IMR-90 (cell line): Measurements from ENCODE around the gene PRSS50. TPM values are rescaled to one million over a fixed set of nuclear protein-coding genes. Genes with fewer than 3 reads are reported as not detected.

Source experiments
- ATAC-seq: fragments of 200-7000 bp; cut with Tn5 transposase; 2 replicates; pipeline ENCODE4 v1.9.1; 2020; ENCODE audit warnings: low read depth, mild to moderate bottlenecking, moderate library complexity
- BruUV-seq: library from RNA; stranded (reverse); fragments of 400-500 nt; replicated peaks from 2 replicates; lab custom pipeline; 2021; lab: Mats Ljungman, UMichigan
- CTCF ChIA-PET: fragments of 300-600 bp; formaldehyde crosslinking; extraction: SDS; loops from one replicate; lab custom pipeline; 2021; ENCODE audit warnings: antibody characterized with exemption; lab: Yijun Ruan, JAX
- POLR2A ChIA-PET: fragments of 300-600 bp; sonication (Branson Sonifier 250); formaldehyde crosslinking; loops from one replicate; lab custom pipeline; 2022; ENCODE audit warnings: antibody characterized with exemption; ENCODE audit not compliant: unreplicated experiment; lab: Charles Lee
- DNase-seq: peaks from one replicate; pipeline ENCODE4 v3.0.0; 2013
- H2AFZ ChIP-seq: replicated peaks from 2 replicates; pipeline ENCODE3; 2013; ENCODE audit warnings: low read length, mild to moderate bottlenecking; ENCODE audit not compliant: poor library complexity
- H2AK5ac ChIP-seq: 2 replicates; pipeline ENCODE4 v1.6.1; 2013; ENCODE audit warnings: low read depth, low read length, inconsistent platforms
- H2AK9ac ChIP-seq: replicated peaks from 2 replicates; pipeline ENCODE3; 2013; ENCODE audit warnings: mild to moderate bottlenecking, low read depth, low read length, moderate library complexity; ENCODE audit not compliant: poor library complexity
- H2BK120ac ChIP-seq: 2 replicates; pipeline ENCODE4 v1.6.1; 2013; ENCODE audit warnings: low read depth, low read length, inconsistent platforms
- H2BK15ac ChIP-seq: 3 replicates; pipeline ENCODE4 v1.6.1; 2013; ENCODE audit warnings: low read depth, low read length, inconsistent platforms
- H2BK20ac ChIP-seq: 2 replicates; pipeline ENCODE4 v1.6.1; 2013; ENCODE audit warnings: low read depth, mild to moderate bottlenecking, inconsistent platforms, low read length, moderate library complexity
- H2BK5ac ChIP-seq: 2 replicates; pipeline ENCODE4 v1.6.1; 2013; ENCODE audit warnings: mild to moderate bottlenecking, low read depth, low read length, inconsistent platforms; ENCODE audit not compliant: poor library complexity, severe bottlenecking
- H3K14ac ChIP-seq: replicated peaks from 2 replicates; pipeline ENCODE4 v1.6.1; 2013; ENCODE audit warnings: low read depth, low read length, inconsistent platforms
- H3K18ac ChIP-seq: 2 replicates; pipeline ENCODE4 v1.6.1; 2013; ENCODE audit warnings: low read depth, low read length, control low read depth
- H3K23ac ChIP-seq: 2 replicates; pipeline ENCODE4 v1.6.1; 2013; ENCODE audit warnings: low read depth, low read length, inconsistent platforms
- H3K27ac ChIP-seq: 2 replicates; pipeline ENCODE4 v1.5.1; 2013; ENCODE audit warnings: mild to moderate bottlenecking, control low read depth, low read length; ENCODE audit not compliant: insufficient read depth
- H3K27me3 ChIP-seq: 2 replicates; pipeline ENCODE4 v1.6.1; 2013; ENCODE audit warnings: low read length; ENCODE audit not compliant: control insufficient read depth, insufficient read depth
- H3K36me3 ChIP-seq: 2 replicates; pipeline ENCODE4 v1.6.1; 2013; ENCODE audit warnings: low read length, mixed read lengths; ENCODE audit not compliant: control insufficient read depth, insufficient read depth
- H3K4ac ChIP-seq: 2 replicates; pipeline ENCODE4 v1.6.1; 2013; ENCODE audit warnings: low read depth, low read length, inconsistent platforms
- H3K4me1 ChIP-seq: 2 replicates; pipeline ENCODE4 v1.6.1; 2013; ENCODE audit warnings: low read length, mixed read lengths; ENCODE audit not compliant: control insufficient read depth, insufficient read depth
- H3K4me2 ChIP-seq: 2 replicates; pipeline ENCODE4 v1.6.1; 2013; ENCODE audit warnings: low read depth, mild to moderate bottlenecking, control low read depth, low read length, moderate library complexity
- H3K4me3 ChIP-seq: 2 replicates; pipeline ENCODE4 v1.5.1; 2013; ENCODE audit warnings: low read depth, mild to moderate bottlenecking, control low read depth, low read length, moderate library complexity; ENCODE audit not compliant: insufficient read depth
- H3K56ac ChIP-seq: 2 replicates; pipeline ENCODE4 v1.6.1; 2013; ENCODE audit warnings: low read length, inconsistent platforms; ENCODE audit not compliant: insufficient read depth; ENCODE audit errors: extremely low read depth
- H3K79me1 ChIP-seq, 2 experiments: 2 replicates each; pipeline ENCODE4 v1.6.1; 2013; ENCODE audit warnings: low read length in 2 of 2, inconsistent platforms in 1 of 2, low read depth in 1 of 2
- H3K9ac ChIP-seq: 2 replicates; pipeline ENCODE4 v1.6.1; 2013; ENCODE audit warnings: low read depth, low read length, control low read depth
- H3K9me1 ChIP-seq: 2 replicates; pipeline ENCODE4 v1.6.1; 2013; ENCODE audit warnings: low read length, inconsistent platforms; ENCODE audit not compliant: insufficient read depth
- H3K9me3 ChIP-seq: 2 replicates; pipeline ENCODE4 v1.6.1; 2013; ENCODE audit warnings: low read length; ENCODE audit not compliant: control insufficient read depth, insufficient read depth
- H4K20me1 ChIP-seq: 2 replicates; pipeline ENCODE4 v1.6.1; 2013; ENCODE audit warnings: low read length, inconsistent platforms; ENCODE audit not compliant: insufficient read depth
- H4K5ac ChIP-seq: 2 replicates; pipeline ENCODE4 v1.6.1; 2013; ENCODE audit warnings: mild to moderate bottlenecking, low read depth, low read length, control low read depth
- H4K8ac ChIP-seq, 2 experiments: 2 replicates each; pipeline ENCODE4 v1.6.1; 2013; ENCODE audit warnings: low read depth in 2 of 2, low read length in 2 of 2, control low read depth in 1 of 2, inconsistent platforms in 1 of 2
- H4K91ac ChIP-seq: 2 replicates; pipeline ENCODE4 v1.6.1; 2013; ENCODE audit warnings: low read depth, low read length, inconsistent platforms; ENCODE audit not compliant: insufficient read depth
- BHLHE40 ChIP-seq: fragments of 150-350 bp; IDR thresholded peaks from 2 replicates; pipeline ENCODE4 v1.6.1; 2016; ENCODE audit warnings: mild to moderate bottlenecking, low read depth, low read length
- CTCF ChIP-seq: conservative IDR thresholded peaks from 2 replicates; pipeline ENCODE4 v1.5.1; 2012; ENCODE audit warnings: mild to moderate bottlenecking, low read depth, low read length, improper control_type of control experiment
- MAFK ChIP-seq: IDR thresholded peaks from 2 replicates; pipeline ENCODE4 v1.6.1; 2012; ENCODE audit warnings: low read depth, low read length, improper control_type of control experiment
- MAZ ChIP-seq: IDR thresholded peaks from 2 replicates; pipeline ENCODE4 v1.6.1; 2012; ENCODE audit warnings: low read depth, mild to moderate bottlenecking, low read length, improper control_type of control experiment, moderate library complexity, borderline replicate concordance
- MXI1 ChIP-seq: IDR thresholded peaks from 2 replicates; pipeline ENCODE4 v1.6.1; 2012; ENCODE audit warnings: low read depth, mild to moderate bottlenecking, low read length, moderate library complexity, borderline replicate concordance
- POLR2A ChIP-seq: IDR thresholded peaks from 2 replicates; pipeline ENCODE4 v1.6.1; 2012; ENCODE audit warnings: mild to moderate bottlenecking, low read depth, low read length
- RAD21 ChIP-seq: IDR thresholded peaks from 2 replicates; pipeline ENCODE4 v1.6.1; 2012; ENCODE audit warnings: low read length, improper control_type of control experiment
- RFX5 ChIP-seq: IDR thresholded peaks from 2 replicates; pipeline ENCODE4 v1.8.0; 2012; ENCODE audit warnings: low read depth, mild to moderate bottlenecking, low read length, moderate library complexity
- USF2 ChIP-seq: fragments of 150-350 bp; IDR thresholded peaks from 2 replicates; pipeline ENCODE4 v1.6.1; 2017; ENCODE audit warnings: mild to moderate bottlenecking, antibody characterized with exemption, low read length, low read depth
- WGBS, 2 experiments: methylation state at CpG; one replicate each; pipeline versions ENCODE4 v1.1.5 to v1.1.7; 2013; ENCODE audit warnings: missing lambda C conversion rate in 2 of 2; ENCODE audit not compliant: insufficient read length in 1 of 2; ENCODE audit errors: extremely low coverage in 2 of 2; 5-methylcytosine and 5-hydroxymethylcytosine counted together
- dilution Hi-C: fragments of 300-500 bp; cut with HindIII; formaldehyde crosslinking; loops from one replicate; pipeline ENCODE4 v1.14.3; 2018; ENCODE audit warnings: low sequenced_read_pairs; ENCODE audit not compliant: unreplicated experiment
- in situ Hi-C: fragments of 300-500 bp; cut with MboI; formaldehyde crosslinking; loops from 3 replicates; pipeline ENCODE4 v1.14.3; 2019; ENCODE audit warnings: low sequenced_read_pairs, inconsistent platforms, mixed read lengths
- intact Hi-C: fragments of 100-400 bp; cut with micrococcal nuclease; formaldehyde crosslinking; loops from 2 replicates; pipeline ENCODE4 v1.10.0; 2022
- polyA plus RNA-seq, 3 experiments: library from polyadenylated mRNA; depleted of rRNA; stranded (reverse); fragments of >200 nt; gene quantifications; 2 replicates each; pipeline ENCODE4 v1.2.3, GENCODE V29; 2012; ENCODE audit warnings: low replicate concordance in 1 of 3
- total RNA-seq: library from RNA; depleted of rRNA; stranded (reverse); fragments of >200 nt; gene quantifications from 2 replicates; pipeline ENCODE4 v1.2.3, GENCODE V29; 2012

The PRSS50 gene
- total and polyA plus RNA-seq, 2 of the 4 experiments (the other 2 are of a cell fraction) = not detected

- no peak for TF ChIP-seq MAZ
- no peak for TF ChIP-seq BHLHE40
- no peak for TF ChIP-seq POLR2A
- TF ChIP-seq MXI1 = no peak
- no peak for TF ChIP-seq RAD21
- TF ChIP-seq RFX5 = no peak
- TF ChIP-seq USF2 = no peak
- peak; percentile 13; the same call in 1 of the 2 replicates for TF ChIP-seq CTCF
- TF ChIP-seq MAFK = no peak
- ChIA-PET POLR2A (no interaction called here), CTCF (no interaction called here)
- no peak overlapping the region for H3K4me2 ChIP-seq
- no peak overlapping the region for H2BK120ac ChIP-seq
- in situ Hi-C loops = no loop called here
- H3K4ac ChIP-seq = no peak overlapping the region
- H3K36me3 ChIP-seq = peaks cover 5% of the 10 kb centered on the region; the same call in 1 of the 2 replicates
- WGBS, 2 experiments = 100% methylated on average over 1 of the region's 12 CpGs; no CpG with 5 or more reads in 1 of the 2 experiments
- no peak overlapping the region for H2BK15ac ChIP-seq
- no peak overlapping the region for H4K5ac ChIP-seq
- no peaks in the 10 kb centered on the region for H3K9me3 ChIP-seq
- no peaks in the 10 kb centered on the region for H3K27me3 ChIP-seq
- no peak overlapping the region for H3K23ac ChIP-seq
- H3K4me1 ChIP-seq = peaks cover 2% of the 10 kb centered on the region; the same call in 1 of the 2 replicates
- H4K8ac ChIP-seq = no peak overlapping the region
- H2BK20ac ChIP-seq = no peak overlapping the region
- H3K56ac ChIP-seq = no peak overlapping the region
- no peak overlapping the region for H2BK5ac ChIP-seq
- H3K4me3 ChIP-seq = no peak overlapping the region
- no peak overlapping the region for H3K9ac ChIP-seq
- H3K14ac ChIP-seq = no peak overlapping the region
- no peaks in the 10 kb centered on the region for H3K79me1 ChIP-seq
- ATAC-seq (no peak), DNase-seq (no peak)
- no peaks in the 10 kb centered on the region for H4K20me1 ChIP-seq
- H2AK5ac ChIP-seq = no peak overlapping the region
- no peak overlapping the region for H2AK9ac ChIP-seq
- no TSS peak for BruUV-seq
- dilution Hi-C loops = no loop called here
- no peak overlapping the region for H2AFZ ChIP-seq
- intact Hi-C loops = no loop called here
- H3K27ac ChIP-seq = no peak overlapping the region
- no peak overlapping the region for H3K18ac ChIP-seq
- no peak overlapping the region for H4K91ac ChIP-seq
- H3K9me1 ChIP-seq = no peaks in the 10 kb centered on the region
These were observed 43.4 kb downstream of the PRSS50 start for GRCh38 chr3:46674031-46674845.
